Hepatic stellate cell (primary cell): ENCODE data around the gene MRPL14.
"Not testable (repeated sequence)": the region's sequence is repeated elsewhere in the genome, so short reads cannot be mapped to it uniquely, and the experiment has no call there.

ENCODE experiments used
- DNase-seq: peaks from one replicate; pipeline ENCODE4 v3.0.0; 2011; ENCODE audit warnings: low spot score

MRPL14 gene

DNA sequence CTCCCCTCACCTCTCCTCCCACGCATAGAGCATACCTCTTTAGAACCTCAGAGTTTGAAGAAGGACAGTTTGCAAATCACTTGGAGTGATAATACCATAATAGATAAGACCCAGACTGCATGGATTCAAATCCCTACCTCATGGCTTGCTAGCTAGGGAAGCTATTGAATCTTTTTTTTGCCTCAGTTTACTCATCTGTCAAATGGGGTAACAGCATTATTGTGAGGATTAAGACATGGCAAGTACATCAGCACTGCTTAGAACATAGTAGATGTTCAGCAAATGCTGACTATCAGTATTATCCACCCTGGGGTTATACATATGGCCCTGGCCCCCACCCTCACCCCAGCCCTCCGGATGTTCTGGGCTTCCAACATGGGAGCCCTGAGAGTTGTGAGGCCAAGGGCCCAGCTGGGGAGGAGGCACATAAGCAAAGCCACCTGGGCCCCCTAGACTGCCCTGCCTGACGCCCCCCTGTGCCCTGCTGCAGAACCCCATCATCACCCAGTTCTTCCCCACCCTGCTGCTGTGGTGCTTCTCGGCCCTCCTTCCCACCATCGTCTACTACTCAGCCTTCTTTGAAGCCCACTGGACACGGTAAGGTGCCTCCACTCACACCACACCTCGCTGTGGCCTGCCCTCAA, 22.2 kb upstream of the MRPL14 start:
- no peak for DNase-seq

- no peak for DNase-seq
Measured at GRCh38 chr6:44148306-44148705, 21.1 kb upstream of the MRPL14 start.

GRCh38 chr6:44147256-44147655, 20.0 kb upstream of the MRPL14 start:
- no peak for DNase-seq

DNA sequence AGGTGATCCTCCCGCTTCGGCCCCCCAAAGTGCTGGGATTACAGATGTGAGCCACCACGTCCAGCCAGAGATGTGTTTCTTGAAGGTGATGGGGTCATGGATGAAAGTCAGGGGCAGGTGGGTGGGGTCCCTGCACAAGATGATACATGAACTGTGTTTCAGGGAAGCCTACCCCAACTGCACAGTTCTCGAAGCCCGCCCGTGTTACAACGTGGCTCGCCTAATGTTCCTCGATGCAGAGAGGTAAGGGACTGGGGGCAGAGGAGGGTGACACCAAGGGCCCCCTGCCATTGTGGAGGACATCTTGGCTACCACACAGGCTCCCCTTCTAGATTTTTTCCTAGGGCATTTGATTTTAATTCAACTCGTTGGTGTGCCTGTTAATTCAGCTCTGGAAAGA, 19.4 kb upstream of the MRPL14 start:
- DNase-seq = no peak

- no peak for DNase-seq
Measured at GRCh38 chr6:44145839-44146238, 18.6 kb upstream of the MRPL14 start.

- DNase-seq = not testable (repeated sequence)
Measured at GRCh38 chr6:44144536-44144935, 17.3 kb upstream of the MRPL14 start.

GRCh38 chr6:44143731-44144130, 16.5 kb upstream of the MRPL14 start:
- no peak for DNase-seq

GRCh38 chr6:44142835-44143234, 15.6 kb upstream of the MRPL14 start:
- DNase-seq = no peak

DNA sequence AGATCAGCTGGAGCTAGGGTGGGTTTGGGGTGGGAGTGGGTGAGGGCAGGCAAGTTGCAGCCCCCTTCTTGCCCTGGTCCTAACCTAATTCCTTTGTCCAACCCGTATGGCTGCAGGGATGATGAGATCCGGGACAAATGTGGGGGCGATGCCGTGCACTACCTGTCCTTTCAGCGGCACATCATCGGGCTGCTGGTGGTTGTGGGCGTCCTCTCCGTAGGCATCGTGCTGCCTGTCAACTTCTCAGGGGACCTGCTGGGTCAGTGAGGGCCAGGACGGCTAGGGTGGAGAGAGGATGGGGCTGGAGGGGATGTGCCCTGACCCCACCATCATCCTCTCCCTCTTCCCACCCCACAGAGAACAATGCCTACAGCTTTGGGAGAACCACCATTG, 12.1 kb upstream of the MRPL14 start:
- no peak for DNase-seq

GRCh38 chr6:44138717-44139350, 11.6 kb upstream of the MRPL14 start:
- no peak for DNase-seq

DNA sequence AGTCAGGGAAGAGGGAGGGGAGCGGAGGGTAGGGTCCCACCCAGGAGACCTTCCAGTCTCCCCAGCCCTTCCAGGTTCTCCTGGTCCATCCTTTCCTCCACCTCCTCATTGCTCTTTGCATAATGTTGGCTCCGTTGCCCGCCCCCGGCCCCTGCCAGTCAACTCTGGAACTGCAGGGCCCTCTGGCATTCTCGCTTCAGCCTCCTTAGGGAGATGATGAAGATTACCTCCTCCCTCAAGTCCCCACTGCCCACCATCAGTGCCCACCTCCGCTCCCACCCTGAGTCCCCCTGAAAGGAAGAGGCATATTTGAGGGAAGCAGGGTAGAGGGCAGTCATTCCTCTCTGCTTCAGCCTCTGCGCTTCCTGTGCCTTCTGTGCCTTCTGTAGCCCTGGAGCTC, 8.6 kb upstream of the MRPL14 start:
- no peak for DNase-seq

DNA sequence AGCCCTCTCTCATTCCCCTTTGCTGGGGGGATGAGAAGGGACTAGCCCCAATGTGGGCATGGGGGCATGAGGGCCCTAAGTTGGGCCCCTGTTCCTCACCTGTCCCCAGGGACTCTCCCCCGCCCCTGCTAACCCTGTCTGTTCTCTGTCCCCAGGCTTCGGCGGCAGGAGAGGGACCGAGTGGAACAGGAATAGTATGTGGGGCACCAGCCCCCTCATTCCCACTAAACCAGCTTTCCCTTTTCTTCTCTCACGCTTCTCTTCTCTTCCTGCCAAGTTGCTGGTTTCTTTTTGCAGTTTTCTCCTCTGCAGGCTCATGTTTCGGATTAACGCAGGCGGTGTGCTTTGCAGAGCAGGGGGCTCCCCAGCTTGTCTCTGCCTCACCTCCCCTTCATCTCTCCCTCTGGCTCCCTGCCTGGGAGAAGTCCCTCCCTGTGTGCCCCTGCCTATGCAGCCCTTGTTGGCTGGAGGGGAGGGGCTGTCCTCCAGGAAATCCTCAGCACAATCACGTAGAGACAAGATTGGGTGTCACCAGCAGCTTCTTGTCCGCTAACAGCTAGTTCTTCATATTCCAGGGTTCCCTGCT, 8.0 kb upstream of the MRPL14 start:
- DNase-seq = no peak

DNA sequence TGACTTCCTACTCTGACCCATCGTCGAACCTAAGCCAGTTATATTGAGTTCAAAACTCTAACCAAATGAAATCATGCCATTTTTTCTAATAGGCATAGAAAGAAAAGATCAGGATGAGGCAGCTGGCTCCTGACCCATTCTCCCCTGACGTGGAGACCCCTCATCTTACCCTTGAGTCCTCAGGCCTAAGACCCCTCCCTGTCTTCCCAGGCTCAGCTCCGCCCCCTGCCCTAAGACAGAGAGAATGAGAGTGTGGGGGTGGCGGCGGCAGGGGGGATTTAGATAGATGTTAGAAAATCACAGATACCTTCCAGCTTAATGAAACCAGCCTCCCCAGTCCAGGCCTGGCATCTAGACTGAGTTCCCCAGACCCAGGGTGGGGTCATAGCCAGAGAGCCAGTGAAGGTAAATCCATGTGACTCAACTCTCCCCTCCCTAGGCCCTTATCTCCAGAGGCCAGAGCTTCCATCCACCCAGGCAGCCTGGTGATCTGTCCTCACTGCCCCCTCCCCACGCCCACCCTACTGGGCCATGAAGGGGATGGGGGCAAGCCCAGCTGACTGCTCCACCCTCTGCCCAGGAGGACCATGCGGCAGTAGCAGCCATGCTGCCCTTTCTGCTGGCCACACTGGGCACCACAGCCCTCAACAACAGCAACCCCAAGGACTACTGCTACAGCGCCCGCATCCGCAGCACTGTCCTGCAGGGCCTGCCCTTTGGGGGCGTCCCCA, 6.9 kb upstream of the MRPL14 start:
- no peak for DNase-seq

GRCh38 chr6:44133003-44133931, 6.0 kb upstream of the MRPL14 start:
- DNase-seq = peak; percentile 84

GRCh38 chr6:44132476-44132875, 5.2 kb upstream of the MRPL14 start:
- DNase-seq = no peak

DNA sequence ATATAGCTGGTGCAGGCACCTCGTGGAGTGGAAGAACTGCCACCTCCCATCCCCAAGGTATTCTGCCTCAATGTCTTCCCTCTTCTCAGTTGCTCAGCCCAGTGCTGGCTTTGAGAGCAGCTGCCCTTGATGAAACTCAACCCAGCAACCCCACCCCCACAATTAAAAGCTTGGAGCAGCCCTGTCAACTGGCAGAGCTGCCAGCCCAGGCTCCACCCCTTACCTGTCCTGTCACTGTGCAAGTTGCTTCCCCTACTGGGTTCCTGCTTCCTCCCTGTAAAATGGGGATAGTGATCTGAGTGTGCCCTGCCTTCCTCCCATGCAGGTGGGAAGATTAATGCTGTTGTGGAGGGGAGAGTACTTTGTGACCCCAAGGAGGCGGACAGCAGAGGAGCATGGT, 4.6 kb upstream of the MRPL14 start:
- DNase-seq = no peak

DNA sequence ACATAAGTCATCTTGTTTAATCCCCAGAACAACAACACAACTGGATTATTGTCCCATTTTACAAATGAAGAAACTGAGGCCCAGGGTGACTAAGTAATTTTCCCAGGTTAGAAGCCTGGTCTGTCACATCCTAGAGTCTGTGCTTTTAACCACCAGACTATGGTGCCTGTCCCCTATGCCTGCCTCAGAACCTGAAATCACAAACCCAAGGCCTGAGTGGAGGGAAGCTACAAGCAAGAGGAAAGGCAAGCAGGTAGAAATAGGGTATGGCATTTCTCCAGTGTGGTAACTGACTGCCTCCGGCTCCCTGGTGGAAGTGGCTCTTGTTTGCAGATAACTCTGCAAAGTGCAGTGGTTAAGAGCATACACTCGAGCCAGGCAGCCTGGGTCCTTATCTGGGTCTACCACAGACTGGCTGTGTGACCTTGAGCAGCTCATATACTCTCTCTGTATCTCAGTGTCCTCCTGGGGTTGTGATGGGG, 2.6 kb upstream of the MRPL14 start:
- no peak for DNase-seq

DNA sequence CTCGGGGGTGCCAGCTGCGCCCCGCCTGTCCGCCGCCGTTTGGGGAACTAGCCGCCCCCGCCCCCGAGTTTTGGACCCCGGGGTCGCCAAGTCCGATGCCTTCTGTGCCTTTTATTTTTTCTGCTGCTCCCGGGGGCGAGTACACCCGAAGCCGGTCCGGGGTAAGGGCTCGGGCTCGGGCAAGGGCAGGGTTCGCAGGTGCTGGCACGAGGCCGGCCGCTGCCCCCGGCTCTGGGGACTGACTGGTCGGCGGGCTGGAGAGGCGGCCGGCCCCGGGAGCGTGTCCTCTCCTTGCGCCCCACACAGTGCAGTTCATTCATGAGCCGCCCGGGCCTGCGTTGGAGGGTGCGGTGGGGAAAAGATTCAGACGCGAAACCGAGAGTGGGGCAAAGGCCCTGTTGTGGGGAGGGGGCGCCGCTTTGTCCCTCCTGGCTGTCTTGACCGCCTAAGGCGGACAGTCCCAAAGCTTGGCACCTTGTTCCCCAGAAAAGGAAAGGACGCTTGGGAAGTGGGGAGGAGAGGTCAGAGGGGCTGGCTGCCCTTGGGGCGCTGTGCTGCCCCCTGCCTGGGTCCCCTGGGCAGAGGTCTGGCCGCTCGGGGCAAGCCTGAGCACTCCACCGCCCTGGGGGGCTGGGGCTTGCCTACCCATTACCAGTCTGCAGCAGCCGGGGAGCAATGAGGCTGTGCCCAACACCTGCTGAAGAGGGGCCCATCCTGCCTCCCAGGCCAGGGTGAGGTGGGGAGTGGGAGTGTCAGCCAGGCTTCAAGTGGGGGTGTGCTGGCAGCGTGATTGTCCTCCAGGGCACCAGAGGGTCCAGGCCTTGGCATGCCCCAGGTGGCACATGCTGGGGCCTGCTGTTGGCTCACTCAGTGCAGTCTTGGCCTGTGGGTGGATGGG, 1.0 kb upstream of the MRPL14 start:
- peak; percentile 71 for DNase-seq

GRCh38 chr6:44126320-44127149, 717 bp downstream of the MRPL14 start:
- DNase-seq = peak; percentile 81

- DNase-seq = no peak
Measured at GRCh38 chr6:44123544-44123943, 3.7 kb downstream of the MRPL14 start.
